Measurements from ENCODE around the gene YIF1B.
A peak's percentile ranks its signal among the peaks of the same experiment; 100 is the strongest.

YIF1B gene

GRCh38 chr19:38333245-38333644 lies 17.5 kb upstream of the YIF1B start:
- Histone ChIP-seq H3K9me3 (ENCODE audit: control insufficient read depth, insufficient read depth, low read depth, low read length) (no peaks in the 10 kb centered on the region), H3K4me1 (ENCODE audit: control insufficient read depth, insufficient read depth, low read length) (peaks cover 4% of the 10 kb centered on the region), H3K36me3 (ENCODE audit: control insufficient read depth, insufficient read depth, low read length) (peaks cover under 1% of the 10 kb centered on the region; the same call in 1 of the 2 replicates), H3K27ac (ENCODE audit: low read depth, low read length) (no peak overlapping the region), H3K27me3 (ENCODE audit: control insufficient read depth, insufficient read depth, low read length) (no peaks in the 10 kb centered on the region), H3K9ac (ENCODE audit: low read length) (no peak overlapping the region), H3K4me3 (ENCODE audit: low read depth, low read length) (no peak overlapping the region)

GRCh38 chr19:38331728-38332127 lies 16.0 kb upstream of the YIF1B start:
- Histone ChIP-seq H3K9ac (ENCODE audit: low read length) (no peak overlapping the region), H3K4me3 (ENCODE audit: low read depth, low read length) (no peak overlapping the region), H3K27ac (ENCODE audit: low read depth, low read length) (no peak overlapping the region), H3K9me3 (ENCODE audit: control insufficient read depth, insufficient read depth, low read depth, low read length) (no peaks in the 10 kb centered on the region), H3K27me3 (ENCODE audit: control insufficient read depth, insufficient read depth, low read length) (no peaks in the 10 kb centered on the region), H3K4me1 (ENCODE audit: control insufficient read depth, insufficient read depth, low read length) (no peaks in the 10 kb centered on the region), H3K36me3 (ENCODE audit: control insufficient read depth, insufficient read depth, low read length) (peaks cover 15% of the 10 kb centered on the region)

- Histone ChIP-seq H3K4me3 (ENCODE audit: low read depth, low read length) (no peak overlapping the region), H3K9ac (ENCODE audit: low read length) (no peak overlapping the region), H3K36me3 (ENCODE audit: control insufficient read depth, insufficient read depth, low read length) (peaks cover 25% of the 10 kb centered on the region), H3K4me1 (ENCODE audit: control insufficient read depth, insufficient read depth, low read length) (no peaks in the 10 kb centered on the region), H3K9me3 (ENCODE audit: control insufficient read depth, insufficient read depth, low read depth, low read length) (no peaks in the 10 kb centered on the region), H3K27me3 (ENCODE audit: control insufficient read depth, insufficient read depth, low read length) (no peaks in the 10 kb centered on the region), H3K27ac (ENCODE audit: low read depth, low read length) (no peak overlapping the region)
These were observed 13.9 kb upstream of the YIF1B start for GRCh38 chr19:38329651-38330050.

GRCh38 chr19:38326591-38326990 lies 10.8 kb upstream of the YIF1B start:
- Histone ChIP-seq H3K9ac (ENCODE audit: low read length) (no peak overlapping the region), H3K36me3 (ENCODE audit: control insufficient read depth, insufficient read depth, low read length) (peaks cover 25% of the 10 kb centered on the region), H3K9me3 (ENCODE audit: control insufficient read depth, insufficient read depth, low read depth, low read length) (no peaks in the 10 kb centered on the region), H3K27ac (ENCODE audit: low read depth, low read length) (no peak overlapping the region), H3K27me3 (ENCODE audit: control insufficient read depth, insufficient read depth, low read length) (no peaks in the 10 kb centered on the region), H3K4me1 (ENCODE audit: control insufficient read depth, insufficient read depth, low read length) (no peaks in the 10 kb centered on the region), H3K4me3 (ENCODE audit: low read depth, low read length) (no peak overlapping the region)

GRCh38 chr19:38324431-38324830 lies 8.7 kb upstream of the YIF1B start:
- Histone ChIP-seq H3K27me3 (ENCODE audit: control insufficient read depth, insufficient read depth, low read length) (peaks cover 19% of the 10 kb centered on the region), H3K36me3 (ENCODE audit: control insufficient read depth, insufficient read depth, low read length) (peaks cover 25% of the 10 kb centered on the region), H3K9ac (ENCODE audit: low read length) (no peak overlapping the region), H3K9me3 (ENCODE audit: control insufficient read depth, insufficient read depth, low read depth, low read length) (no peaks in the 10 kb centered on the region), H3K4me3 (ENCODE audit: low read depth, low read length) (no peak overlapping the region), H3K27ac (ENCODE audit: low read depth, low read length) (no peak overlapping the region), H3K4me1 (ENCODE audit: control insufficient read depth, insufficient read depth, low read length) (peaks cover 1% of the 10 kb centered on the region; the same call in 1 of the 2 replicates)

GRCh38 chr19:38323291-38323690 lies 7.5 kb upstream of the YIF1B start:
- Histone ChIP-seq H3K9me3 (ENCODE audit: control insufficient read depth, insufficient read depth, low read depth, low read length) (no peaks in the 10 kb centered on the region), H3K4me1 (ENCODE audit: control insufficient read depth, insufficient read depth, low read length) (peaks cover 8% of the 10 kb centered on the region; the same call in 1 of the 2 replicates), H3K9ac (ENCODE audit: low read length) (no peak overlapping the region), H3K27ac (ENCODE audit: low read depth, low read length) (no peak overlapping the region), H3K27me3 (ENCODE audit: control insufficient read depth, insufficient read depth, low read length) (peaks cover 31% of the 10 kb centered on the region), H3K36me3 (ENCODE audit: control insufficient read depth, insufficient read depth, low read length) (peaks cover 25% of the 10 kb centered on the region), H3K4me3 (ENCODE audit: low read depth, low read length) (no peak overlapping the region)

- Histone ChIP-seq H3K27ac (ENCODE audit: low read depth, low read length) (no peak overlapping the region), H3K36me3 (ENCODE audit: control insufficient read depth, insufficient read depth, low read length) (peaks cover 11% of the 10 kb centered on the region; the same call in 1 of the 2 replicates), H3K27me3 (ENCODE audit: control insufficient read depth, insufficient read depth, low read length) (peaks cover 40% of the 10 kb centered on the region), H3K4me1 (ENCODE audit: control insufficient read depth, insufficient read depth, low read length) (peaks cover 8% of the 10 kb centered on the region; the same call in 1 of the 2 replicates), H3K9me3 (ENCODE audit: control insufficient read depth, insufficient read depth, low read depth, low read length) (no peaks in the 10 kb centered on the region), H3K4me3 (ENCODE audit: low read depth, low read length) (no peak overlapping the region), H3K9ac (ENCODE audit: low read length) (no peak overlapping the region)
These were observed 6.0 kb upstream of the YIF1B start for GRCh38 chr19:38321646-38322196.

- H3K36me3 ChIP-seq (ENCODE audit: control insufficient read depth, insufficient read depth, low read length), result peaks cover 5% of the 10 kb centered on the region; the same call in 1 of the 2 replicates
- H3K4me3 ChIP-seq (ENCODE audit: low read depth, low read length), result peak overlapping the region; percentile 72; the same call in 1 of the 2 replicates
- no peak overlapping the region for H3K9ac ChIP-seq (ENCODE audit: low read length)
- H3K9me3 ChIP-seq (ENCODE audit: control insufficient read depth, insufficient read depth, low read depth, low read length), result no peaks in the 10 kb centered on the region
- H3K4me1 ChIP-seq (ENCODE audit: control insufficient read depth, insufficient read depth, low read length), result peaks cover 8% of the 10 kb centered on the region; the same call in 1 of the 2 replicates
- H3K27me3 ChIP-seq (ENCODE audit: control insufficient read depth, insufficient read depth, low read length), result peaks cover 41% of the 10 kb centered on the region
- H3K27ac ChIP-seq (ENCODE audit: low read depth, low read length), result no peak overlapping the region
These were observed 5.2 kb upstream of the YIF1B start for GRCh38 chr19:38320969-38321339.

- no peaks in the 10 kb centered on the region for H3K9me3 ChIP-seq (ENCODE audit: control insufficient read depth, insufficient read depth, low read depth, low read length)
- no peak within 1 kb of the TSS for H3K27ac ChIP-seq (ENCODE audit: low read depth, low read length)
- H3K9ac ChIP-seq (ENCODE audit: low read length), result peak within 1 kb of the TSS; percentile 17
- peaks cover 13% of the 10 kb centered on the region; the same call in 1 of the 2 replicates for H3K4me1 ChIP-seq (ENCODE audit: control insufficient read depth, insufficient read depth, low read length)
- peaks cover 41% of the 10 kb centered on the region for H3K27me3 ChIP-seq (ENCODE audit: control insufficient read depth, insufficient read depth, low read length)
- H3K4me3 ChIP-seq (ENCODE audit: low read depth, low read length), result peak within 1 kb of the TSS; percentile 72
- no peaks in the 10 kb centered on the region for H3K36me3 ChIP-seq (ENCODE audit: control insufficient read depth, insufficient read depth, low read length)
These were observed 3.9 kb upstream of the YIF1B start, which contains the start of gene KCNK6 for GRCh38 chr19:38319421-38320258. Gene KCNK6 (plus strand): TSS chr19:38319845. CDS start chr19:38319951, 106 bp downstream.

GRCh38 chr19:38318660-38319059 lies 2.9 kb upstream of the YIF1B start:
- Histone ChIP-seq H3K27ac (ENCODE audit: low read depth, low read length) (no peak overlapping the region), H3K27me3 (ENCODE audit: control insufficient read depth, insufficient read depth, low read length) (peaks cover 41% of the 10 kb centered on the region), H3K4me3 (ENCODE audit: low read depth, low read length) (no peak overlapping the region), H3K9ac (ENCODE audit: low read length) (no peak overlapping the region), H3K4me1 (ENCODE audit: control insufficient read depth, insufficient read depth, low read length) (peaks cover 16% of the 10 kb centered on the region), H3K36me3 (ENCODE audit: control insufficient read depth, insufficient read depth, low read length) (no peaks in the 10 kb centered on the region), H3K9me3 (ENCODE audit: control insufficient read depth, insufficient read depth, low read depth, low read length) (no peaks in the 10 kb centered on the region)

- Histone ChIP-seq H3K4me3 (ENCODE audit: low read depth, low read length) (no peak overlapping the region), H3K9ac (ENCODE audit: low read length) (no peak overlapping the region)
These were observed 1.4 kb upstream of the YIF1B start for GRCh38 chr19:38317104-38317612.

More at GRCh38 chr19:38317104-38317612, 1.4 kb upstream of the YIF1B start:
- Histone ChIP-seq H3K4me1 (ENCODE audit: control insufficient read depth, insufficient read depth, low read length) (peaks cover 20% of the 10 kb centered on the region), H3K27me3 (ENCODE audit: control insufficient read depth, insufficient read depth, low read length) (peaks cover 41% of the 10 kb centered on the region), H3K36me3 (ENCODE audit: control insufficient read depth, insufficient read depth, low read length) (no peaks in the 10 kb centered on the region), H3K27ac (ENCODE audit: low read depth, low read length) (no peak overlapping the region), H3K9me3 (ENCODE audit: control insufficient read depth, insufficient read depth, low read depth, low read length) (no peaks in the 10 kb centered on the region)
